NCI-H2029 treated with DMSO at 0.1 percent for 48 hours (cell line): Measurements from ENCODE around the gene DGCR8.
"Not testable (repeated sequence)": the region's sequence is repeated elsewhere in the genome, so short reads cannot be mapped to it uniquely, and the experiment has no call there.

ENCODE experiments used
- DNase-seq: peaks from one replicate; lab custom pipeline; 2025; lab: John Stamatoyannopoulos, UW

The DGCR8 gene

GRCh38 chr22:20153945-20154344 lies 73.9 kb downstream of the DGCR8 start:
- DNase-seq, result no peak

DNA sequence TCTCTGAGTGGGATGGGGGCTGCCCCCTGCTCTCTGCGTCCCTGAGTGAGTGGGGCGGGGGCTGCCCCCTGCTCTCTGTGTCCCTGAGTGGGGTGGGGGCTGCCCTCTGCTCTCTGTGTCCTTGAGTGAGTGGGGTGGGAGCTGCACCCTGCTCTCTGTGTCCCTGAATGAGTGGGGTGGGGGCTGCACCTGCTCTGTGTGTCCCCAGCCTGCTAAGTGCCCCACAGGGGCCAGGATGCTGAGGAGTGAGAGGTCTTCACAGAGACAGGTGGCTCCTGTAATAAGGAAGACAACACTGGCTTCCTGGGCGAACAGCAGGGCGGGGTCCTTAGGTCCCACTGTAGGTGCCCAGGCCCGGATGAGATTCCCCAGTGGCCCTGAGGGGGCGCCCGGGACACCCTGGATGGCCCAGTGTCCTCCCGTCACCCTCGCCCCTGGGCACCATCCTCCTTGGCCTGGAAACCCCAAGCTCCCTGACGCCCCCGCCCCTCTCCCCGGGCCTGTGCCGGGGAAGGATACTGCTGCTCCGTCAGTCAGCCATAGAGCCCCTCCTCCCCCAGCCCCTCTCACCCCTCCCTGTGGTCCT lies 74.7 kb downstream of the DGCR8 start:
- no peak for DNase-seq

- peak; percentile 17 for DNase-seq
Observed at GRCh38 chr22:20155330-20156041, 75.4 kb downstream of the DGCR8 start.

DNA sequence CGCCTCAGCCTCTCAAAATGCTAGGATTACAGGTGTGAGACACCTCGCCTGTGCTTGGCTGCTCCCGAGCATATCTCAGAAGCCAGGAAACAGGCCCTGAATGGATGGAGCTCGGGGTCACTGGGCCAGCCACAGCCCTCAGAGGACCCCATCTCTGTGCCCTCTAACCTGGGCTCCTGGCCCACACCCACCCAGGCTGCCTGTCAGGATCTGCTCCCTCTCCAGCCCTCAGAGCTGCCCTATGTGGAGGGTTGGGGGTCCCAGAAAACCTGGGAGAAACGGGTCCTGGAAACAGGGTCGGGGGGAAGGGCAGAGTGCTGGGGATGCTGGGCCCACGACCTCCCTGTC lies 76.0 kb downstream of the DGCR8 start:
- no peak for DNase-seq

GRCh38 chr22:20156611-20157429 lies 76.8 kb downstream of the DGCR8 start:
- no peak for DNase-seq

- DNase-seq, result no peak
Observed at GRCh38 chr22:20157430-20158183, 77.6 kb downstream of the DGCR8 start.

DNA sequence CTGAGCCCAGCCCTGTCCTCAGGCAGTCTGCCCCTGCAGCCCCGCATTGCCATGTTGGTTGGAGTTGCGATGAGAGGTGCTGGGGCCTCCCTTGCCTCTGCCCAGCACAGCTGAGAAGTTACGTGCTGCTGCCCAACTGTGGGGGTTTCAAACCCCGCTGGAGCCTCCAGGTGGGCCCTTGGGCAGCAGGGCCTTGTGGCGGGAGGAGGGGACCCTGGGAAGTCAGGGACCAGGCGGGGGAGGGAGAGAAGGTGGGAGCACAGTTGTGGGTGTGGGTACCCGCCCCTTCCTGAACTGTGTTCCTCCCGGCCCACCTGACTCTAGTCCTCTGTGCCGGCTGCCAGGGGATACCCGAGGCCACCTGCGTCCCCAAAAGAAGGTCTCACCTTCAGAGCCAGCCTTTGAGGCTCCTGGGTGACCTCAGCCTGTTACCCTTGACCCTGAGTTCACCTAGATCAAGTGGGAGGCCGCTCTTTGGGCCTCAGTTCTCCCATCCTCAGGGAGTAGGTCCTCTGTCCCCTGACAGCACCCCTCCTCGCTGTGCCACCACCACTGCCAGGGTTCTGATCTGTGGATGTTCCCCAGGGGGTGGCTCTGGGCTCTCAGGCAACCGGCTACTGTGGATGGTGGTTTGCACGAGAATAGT lies 78.5 kb downstream of the DGCR8 start:
- DNase-seq, result no peak

DNA sequence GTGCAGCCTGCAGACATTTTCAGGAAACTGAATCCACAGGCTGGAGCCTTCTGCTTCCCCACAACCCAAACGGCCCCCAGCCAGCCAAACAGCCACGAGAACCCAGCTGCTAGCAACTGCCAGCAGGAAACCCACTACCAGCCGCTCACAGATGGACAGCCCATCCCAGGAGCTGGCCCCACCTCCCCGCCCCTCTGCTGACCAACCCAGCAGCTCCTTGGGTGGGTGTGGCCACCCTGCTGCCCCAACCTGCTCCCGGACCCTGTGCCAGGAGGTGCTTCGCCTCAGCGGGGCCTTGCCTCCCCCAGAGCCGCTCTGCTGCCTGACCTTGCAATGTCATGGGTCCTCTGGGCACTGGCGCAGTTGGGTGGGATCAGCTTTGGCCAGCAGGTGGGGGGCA lies 79.0 kb downstream of the DGCR8 start:
- no peak for DNase-seq

- DNase-seq, result not testable (repeated sequence)
Observed at GRCh38 chr22:20159531-20159930, 79.5 kb downstream of the DGCR8 start.

- no peak for DNase-seq
Observed at GRCh38 chr22:20160041-20160440, 80.0 kb downstream of the DGCR8 start.
